HG02840 (cell line): ENCODE results near the gene NACC2.

ENCODE experiments used
- ATAC-seq: cut with Tn5 transposase; IDR thresholded peaks from one replicate; pipeline ENCODE4 v1.9.1; 2021; ENCODE audit warnings: mild to moderate bottlenecking, moderate library complexity, moderate number of reproducible peaks; ENCODE audit not compliant: unreplicated experiment, low FRiP score

Gene NACC2

DNA sequence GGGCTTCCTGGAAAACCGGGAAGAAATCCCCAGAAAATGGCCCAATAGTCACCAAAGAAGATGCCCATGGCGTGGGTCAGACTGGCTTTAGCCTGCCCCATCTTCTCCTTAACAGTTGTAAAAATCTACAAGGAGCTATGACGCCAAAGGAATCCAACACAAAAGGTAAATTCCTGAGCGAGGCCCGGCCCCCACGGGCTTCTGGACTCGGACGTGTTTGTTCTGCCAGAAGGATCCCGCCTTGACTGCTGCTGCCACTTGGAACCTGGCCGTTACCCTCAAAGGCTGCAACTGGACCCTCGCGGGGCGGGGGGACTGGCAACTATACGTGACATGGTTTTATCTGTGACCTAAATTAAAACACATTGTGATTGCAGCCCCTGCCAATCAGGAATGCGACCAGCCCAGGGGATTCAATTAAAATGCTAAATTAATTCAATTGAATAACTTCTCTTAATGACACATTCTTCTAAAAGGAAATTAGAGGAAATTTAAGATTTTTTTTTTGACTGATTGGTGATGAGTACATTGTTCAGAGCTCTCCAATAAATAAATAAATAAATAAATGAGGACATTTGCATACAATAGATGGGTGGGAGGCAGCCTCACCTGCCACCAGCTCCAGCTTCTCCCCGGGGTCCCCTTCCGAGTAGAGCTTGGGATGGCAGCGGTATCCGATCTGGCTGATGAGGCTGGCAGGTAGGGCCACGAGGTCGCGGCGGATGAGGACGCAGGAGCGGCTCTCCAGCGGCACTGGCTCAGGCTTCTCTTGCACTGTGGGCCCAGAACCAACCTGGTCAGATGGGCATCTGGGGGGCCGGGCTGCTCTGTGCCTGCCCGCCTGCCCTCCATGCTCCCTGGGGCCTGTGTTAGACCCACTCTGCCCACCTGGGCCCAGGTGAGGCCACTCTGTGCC lies 79.2 kb downstream of the NACC2 start:
- ATAC-seq: no peak

DNA sequence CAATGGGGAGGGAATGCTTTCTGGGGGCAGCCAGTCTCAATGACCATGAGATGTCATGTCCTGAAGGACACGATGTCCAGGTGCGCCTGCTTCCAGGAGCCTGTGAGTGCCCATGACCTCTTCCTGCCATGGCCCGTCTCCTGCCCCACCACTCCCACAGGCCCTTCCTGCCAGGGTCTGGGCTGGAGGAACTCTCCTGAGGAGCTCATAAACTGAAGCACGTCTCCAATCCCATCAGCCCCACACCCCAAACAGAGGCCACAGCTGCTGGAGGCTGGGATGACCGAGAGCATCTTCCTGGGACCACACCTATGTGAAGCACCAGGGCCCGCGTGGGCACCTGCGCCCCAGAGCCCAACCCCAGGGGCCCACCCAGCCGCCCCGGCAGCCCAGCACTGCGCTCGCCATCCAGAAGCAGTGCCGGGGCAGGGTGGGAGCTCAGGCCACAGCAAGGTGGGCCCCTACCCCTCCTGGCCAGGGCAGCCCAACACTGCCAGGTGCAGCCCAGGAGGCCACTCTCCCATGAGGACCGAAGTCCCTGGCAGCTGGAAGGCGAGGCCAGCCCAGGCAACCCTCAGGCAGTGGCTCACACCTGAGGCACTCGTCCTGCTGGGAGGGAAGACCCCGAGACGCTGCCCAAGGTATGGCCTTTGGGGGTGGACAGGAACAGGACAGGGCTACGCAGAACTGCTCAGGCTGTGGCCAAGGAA lies 80.0 kb downstream of the NACC2 start:
- no peak for ATAC-seq

DNA sequence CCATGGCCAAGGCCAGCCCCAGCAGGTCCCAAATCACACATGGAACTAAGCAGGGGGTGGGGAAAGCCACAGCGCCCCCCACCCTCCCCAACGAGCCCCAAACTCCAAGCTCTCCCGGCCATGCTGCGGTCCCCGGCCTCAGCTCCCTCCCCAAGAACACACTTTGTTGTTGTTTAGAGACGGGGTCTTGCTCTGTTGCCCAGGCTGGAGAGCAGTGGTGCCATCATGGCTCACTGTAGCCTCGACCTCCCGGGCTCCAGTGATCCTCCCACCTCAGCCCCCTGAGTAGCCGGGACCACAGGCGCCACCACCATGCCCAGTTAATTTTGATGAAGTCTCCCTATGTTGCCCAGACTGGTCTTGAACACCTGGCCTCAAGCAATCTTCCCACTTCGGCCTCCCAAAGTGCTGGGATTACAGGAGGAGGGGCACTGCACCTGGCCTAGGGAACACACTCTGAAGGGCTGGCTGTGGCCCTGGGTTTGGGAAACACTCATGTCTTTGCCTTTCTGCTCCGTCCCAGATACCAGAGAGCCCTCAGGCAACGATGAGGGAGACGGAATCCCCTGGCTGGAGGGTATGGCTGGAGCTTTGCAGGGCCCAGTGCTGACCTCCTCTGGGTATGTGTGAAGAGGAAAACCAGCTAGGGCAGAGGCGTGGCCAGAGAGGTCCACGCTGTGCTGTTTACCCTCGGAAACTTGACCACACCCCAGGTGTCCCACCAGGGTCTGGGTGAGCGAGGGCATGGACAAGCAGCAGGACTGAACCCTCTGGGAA lies 80.8 kb downstream of the NACC2 start:
- ATAC-seq: no peak

DNA sequence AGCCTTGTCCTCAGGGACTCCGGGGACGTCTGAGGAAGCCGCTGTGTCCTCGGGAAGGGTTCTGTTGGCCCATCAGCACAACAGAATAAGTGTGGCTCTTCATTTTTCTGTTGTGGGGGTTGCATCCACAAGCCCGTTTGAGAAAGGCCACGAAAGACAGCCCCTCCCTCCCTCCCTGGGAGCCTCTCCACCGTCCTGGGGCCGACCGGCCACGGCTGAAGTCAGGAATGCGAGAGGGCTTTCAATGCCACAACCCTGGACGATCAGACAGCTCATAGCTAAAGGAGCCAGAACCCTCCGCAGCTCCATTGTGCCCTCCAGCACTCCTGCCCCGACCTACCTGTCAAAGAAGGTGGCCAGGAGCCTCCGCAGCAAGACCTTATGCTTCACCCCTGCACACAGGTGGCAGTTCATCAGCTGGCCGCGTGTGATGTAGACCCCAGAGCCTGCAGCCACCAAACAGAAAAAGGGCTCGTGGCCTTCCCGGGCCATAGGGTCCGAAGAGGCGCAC lies 81.5 kb downstream of the NACC2 start:
- no peak for ATAC-seq

DNA sequence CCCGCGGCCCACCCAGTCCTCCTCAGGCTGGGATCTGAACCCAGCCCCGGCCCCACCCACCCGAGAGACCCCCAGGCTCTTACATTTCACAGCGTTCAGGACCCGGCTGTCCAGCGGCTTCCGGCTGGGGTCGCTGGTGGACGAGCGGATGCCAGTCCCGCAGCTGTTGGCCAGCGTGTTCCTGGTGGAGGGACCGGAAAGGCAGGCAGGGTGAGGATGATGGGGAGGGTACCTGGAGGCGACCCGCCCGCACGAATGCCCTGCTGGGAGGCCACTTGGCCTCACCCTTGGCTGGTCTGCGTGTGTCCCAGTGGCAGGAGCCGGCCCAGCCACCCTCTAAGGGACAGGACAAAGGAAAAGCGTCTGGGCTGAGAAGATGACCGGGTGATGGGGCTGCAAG lies 82.0 kb downstream of the NACC2 start:
- no peak for ATAC-seq

DNA sequence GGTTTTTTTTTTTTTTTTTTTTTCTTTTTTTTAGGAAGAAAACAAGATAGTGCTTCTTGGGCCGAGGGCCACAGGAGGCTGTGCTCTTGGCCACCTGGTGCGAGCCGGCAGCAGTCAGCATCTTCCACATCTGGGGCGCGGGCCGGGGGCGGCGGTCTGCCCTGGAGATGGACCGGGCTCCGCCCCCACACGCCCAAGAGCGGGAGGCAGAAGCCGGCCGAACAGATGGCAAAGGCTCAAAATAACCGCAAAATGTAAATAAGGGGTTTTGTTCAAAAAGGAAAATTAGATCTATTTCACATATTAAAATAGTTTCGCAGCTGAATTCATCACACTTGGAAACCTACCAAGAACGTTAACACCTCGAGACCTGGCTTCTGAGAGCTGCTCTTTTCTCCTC lies 82.4 kb downstream of the NACC2 start:
- ATAC-seq: no peak

DNA sequence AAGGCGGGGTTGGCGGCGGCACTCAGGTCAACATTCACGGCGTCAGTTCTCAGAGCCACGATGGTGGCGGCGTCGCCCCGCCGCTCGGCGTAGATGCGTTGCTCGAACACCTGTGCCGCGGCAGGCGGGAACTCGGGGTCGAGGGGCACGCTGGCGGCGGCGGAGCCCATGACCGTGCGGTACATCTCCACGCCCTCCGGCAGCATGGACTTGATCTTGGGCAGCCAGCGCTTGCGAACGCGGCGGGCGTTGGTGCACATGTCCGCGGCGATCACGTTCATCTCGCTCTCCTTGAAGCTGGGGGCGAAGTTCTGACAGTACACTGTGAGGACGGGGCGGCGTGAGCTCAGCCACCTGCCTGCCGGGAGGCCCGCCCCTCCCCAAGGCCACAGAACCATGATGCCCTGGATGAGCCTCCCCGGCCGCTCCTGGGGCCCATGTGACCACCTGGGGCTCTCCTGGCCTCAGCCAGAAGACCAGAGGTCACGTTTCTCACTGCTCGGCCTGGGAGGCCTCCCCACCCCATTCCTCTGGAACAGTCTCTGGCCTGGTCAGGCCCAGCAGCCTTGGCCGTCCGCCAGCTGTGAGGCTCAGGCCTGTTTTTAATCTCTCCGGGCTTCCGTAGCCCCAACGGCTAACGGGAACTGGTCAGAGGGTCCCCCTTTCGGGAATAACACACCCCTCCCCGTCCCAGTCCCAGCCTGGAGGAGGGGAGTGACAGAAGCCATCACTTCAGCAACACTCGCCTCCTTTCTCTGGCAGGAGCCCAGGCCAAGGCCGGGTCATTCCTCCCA lies 83.2 kb downstream of the NACC2 start:
- ATAC-seq: no peak

DNA sequence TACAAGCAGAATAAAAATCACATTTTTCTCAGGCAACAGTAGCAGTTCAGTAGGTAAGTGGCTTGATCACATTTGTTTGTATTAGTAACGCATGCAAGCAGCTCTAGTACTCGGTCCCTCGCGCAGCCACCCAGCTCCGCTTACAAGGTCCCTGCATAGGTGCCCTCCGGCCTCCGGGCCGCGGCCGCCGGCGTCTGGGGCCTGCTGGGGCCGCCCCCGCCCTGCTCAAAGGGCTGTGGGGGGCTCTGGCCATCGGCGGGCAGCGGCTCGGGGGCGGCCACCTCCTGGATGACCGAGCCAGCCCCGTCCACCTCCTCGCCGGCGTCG lies 83.8 kb downstream of the NACC2 start:
- no peak for ATAC-seq

DNA sequence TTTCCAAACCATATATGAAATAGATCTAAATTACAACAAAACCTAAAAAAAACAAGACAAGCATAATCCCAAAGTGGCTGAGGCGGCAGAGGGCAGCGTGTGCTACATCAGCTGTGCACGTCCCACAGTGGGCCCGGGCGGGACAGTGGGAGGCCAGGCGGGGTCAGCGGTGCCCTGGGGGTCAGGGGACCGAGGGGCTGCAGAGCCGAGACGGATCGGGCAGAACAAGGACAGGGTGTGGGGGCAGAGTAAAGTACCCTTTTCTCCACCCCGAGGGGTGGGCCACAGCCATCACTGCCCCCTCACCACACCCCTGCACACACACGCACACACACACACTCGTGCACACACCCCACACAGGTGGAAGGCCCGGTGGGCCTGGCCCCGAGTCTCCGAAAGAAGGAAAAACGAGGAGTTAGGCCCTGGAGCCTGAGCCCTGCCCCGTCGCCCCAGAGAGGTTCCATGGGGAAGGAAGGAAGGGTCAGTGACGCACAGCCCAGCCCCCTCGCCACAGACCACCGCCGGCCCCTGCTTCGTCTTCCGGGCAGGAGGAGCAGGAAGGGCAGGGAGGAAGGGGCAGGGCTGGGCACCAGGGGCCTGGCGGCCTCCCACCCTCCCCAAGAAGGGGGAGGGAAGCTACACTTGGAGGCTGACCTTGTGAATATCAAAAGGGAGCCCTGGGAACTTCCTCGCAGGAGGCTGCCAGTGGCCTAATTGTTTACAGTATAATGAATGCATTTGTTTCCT lies 84.3 kb downstream of the NACC2 start:
- ATAC-seq: no peak

DNA sequence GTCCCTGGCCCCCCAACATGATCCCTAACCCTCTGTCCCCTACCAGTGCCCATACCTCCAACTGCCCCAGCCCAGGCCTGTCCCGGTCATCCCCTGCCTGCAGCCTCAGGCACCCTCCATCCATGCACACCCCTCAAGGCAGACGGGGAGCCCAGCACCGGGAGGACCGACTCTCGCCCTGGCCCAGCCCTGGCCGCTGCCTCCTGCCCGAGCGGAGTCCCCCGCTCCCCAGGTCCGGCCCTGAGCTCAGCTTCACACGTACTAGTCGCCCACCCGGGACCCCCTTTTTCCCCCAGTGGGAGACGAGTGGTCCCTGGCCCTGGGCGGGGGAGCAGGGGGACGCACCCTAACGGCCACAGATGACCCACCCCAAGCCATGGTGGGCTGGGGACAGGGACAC lies 84.9 kb downstream of the NACC2 start:
- ATAC-seq: no peak

DNA sequence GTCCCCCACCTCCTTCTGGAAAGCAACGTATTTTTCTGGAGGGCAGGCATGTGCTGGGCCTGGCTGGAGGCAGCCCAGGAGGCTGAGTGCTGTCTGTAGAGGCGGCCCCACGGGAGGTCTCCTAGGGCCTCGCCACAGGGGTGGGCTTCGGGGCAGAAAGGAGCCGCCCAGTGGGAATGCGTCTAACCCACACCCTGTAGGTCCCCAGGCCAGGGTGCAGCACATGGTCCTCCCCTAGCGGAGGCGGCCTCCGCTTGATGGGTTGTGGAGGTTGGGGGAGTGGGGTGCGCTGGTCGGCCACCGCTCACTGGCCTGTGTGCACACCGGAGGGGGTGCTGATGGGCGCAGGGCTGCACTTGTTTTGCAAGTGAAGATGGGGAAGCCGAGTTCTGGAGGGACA lies 85.6 kb downstream of the NACC2 start:
- ATAC-seq: no peak

DNA sequence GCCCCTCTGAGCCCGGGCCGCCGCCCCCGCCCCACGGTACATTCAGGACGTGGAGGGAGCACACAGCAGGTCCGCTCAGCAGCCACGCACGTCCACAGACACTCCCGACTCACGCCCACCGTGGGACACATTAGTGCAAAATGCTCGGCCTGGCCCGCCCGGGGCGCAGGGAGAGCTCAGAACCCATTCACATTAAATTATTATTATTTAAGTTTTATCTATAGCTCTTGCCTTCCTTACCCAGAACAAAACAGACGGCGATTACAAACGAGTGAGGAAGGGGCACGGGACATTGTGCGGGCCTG lies 86.4 kb downstream of the NACC2 start:
- no peak for ATAC-seq

DNA sequence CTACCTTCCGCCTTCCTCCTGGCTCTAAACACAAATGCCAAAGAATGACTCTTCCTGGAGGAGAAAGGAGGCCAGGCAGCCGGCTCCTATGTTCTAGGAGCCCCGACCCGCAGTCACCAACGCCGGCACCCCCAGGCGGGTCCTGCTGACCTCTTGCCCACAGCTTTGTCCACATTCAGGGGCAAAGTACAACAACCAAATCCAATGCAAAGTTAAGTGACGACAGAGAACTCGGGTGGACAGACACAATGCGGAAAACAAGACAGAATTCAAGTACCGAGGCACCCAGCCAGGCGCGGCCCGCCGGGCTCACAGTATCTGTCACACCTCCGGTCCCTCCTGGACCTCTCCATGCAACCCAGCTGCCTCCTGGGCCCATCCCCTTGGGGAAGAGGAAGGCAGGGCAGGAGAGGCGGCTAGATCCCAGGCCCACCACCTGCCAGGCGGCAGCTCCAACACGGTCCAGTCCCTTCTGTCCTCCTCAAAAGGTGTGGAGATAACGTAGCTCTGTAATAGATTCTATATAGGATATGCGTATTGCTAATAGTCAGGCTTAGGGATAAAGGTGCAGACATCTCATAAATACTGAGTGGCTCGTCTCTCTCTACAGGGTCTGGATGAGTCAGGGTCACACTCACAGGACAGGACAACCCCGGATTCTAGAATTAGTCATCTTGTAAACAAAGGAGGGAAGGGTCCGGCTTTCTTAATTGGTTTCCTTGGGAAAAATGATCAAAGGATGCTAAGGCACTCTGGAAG lies 87.0 kb downstream of the NACC2 start:
- ATAC-seq: no peak

DNA sequence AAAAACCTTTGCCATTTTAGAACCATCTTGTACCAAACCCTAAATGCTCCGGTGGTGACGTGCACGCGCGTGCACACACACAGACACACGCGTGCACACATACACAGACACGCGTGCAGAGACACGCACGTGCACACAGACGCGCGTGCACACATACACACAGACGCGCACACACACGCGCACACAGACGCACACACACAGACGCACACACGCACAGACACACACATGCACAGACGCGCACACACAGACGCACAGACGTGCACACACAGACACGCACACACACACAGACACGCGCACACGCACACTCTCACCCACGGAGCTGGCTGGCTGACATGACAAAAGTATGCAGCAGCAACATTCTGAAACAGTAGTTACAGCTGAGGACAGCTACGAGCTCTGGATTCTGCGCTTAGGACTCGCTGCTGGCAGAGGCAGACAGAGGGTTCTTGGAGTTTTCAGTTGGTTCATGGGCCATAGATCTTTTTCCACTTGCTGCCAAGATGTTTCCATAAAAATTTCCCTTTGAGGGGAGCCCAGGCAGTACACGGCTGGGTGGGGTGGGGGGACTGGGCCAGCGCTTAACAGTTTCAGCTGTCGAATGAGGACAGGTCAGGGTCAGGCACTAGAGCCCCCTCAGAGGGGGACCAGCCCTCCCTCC lies 87.7 kb downstream of the NACC2 start:
- no peak for ATAC-seq

DNA sequence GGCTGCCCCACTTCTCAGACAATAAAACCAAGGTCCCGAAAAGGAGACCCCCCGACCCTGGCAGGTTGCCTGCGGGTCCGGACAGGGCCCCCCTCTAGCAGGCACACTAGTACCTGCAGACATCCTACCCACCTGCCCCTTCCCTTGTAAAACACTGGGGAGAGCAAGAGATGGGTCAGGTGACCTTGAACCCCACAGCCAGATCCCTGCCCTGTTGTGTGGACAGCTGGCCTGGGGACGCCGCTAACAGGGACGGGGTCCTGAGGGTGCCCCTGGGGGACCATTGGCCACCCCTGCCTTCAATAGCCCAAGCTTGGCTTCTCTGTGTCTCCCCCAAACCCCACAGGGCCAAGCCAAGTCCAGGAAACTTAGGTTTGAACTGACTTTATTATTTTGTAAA lies 88.9 kb downstream of the NACC2 start:
- no peak for ATAC-seq

DNA sequence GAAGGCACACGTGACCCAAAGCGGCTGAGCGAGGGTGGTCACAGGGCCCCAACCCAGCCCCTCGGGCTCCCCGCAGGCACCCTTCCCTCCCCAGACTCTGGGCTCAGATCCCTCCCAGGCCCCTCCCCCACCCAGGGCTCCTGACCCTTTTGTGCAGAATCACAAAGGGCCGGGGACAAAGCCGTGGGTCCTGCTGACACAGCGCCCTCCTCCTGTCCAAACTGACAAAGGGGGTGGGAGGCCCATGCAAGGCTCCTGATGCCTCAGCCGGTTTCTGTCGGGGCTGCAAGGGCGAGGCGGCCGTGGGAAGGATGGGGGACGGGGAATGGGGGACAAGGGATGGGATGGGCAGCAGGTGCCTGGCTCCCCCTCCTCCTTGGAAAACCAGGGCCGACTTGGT lies 90.4 kb downstream of the NACC2 start:
- no peak for ATAC-seq

DNA sequence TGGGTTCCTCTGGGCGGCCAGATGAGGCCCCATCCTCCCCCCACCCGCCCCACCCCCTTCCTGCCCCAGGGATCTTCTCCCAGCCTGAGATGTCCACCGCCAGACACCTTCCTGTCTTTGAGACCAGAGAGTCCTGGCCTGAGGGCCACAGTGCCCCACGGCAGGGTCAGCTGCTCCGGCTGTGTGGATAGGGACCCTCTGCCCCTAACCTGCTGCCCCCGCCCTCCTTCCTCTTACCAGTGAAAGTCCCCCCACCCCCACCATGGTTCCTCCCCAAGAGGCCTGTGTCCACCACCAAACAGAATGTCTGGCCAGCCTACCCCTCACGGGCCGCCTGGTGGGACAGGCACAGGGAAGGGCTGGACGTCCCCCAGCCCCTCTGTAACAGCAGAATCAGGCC lies 90.9 kb downstream of the NACC2 start:
- ATAC-seq: no peak

DNA sequence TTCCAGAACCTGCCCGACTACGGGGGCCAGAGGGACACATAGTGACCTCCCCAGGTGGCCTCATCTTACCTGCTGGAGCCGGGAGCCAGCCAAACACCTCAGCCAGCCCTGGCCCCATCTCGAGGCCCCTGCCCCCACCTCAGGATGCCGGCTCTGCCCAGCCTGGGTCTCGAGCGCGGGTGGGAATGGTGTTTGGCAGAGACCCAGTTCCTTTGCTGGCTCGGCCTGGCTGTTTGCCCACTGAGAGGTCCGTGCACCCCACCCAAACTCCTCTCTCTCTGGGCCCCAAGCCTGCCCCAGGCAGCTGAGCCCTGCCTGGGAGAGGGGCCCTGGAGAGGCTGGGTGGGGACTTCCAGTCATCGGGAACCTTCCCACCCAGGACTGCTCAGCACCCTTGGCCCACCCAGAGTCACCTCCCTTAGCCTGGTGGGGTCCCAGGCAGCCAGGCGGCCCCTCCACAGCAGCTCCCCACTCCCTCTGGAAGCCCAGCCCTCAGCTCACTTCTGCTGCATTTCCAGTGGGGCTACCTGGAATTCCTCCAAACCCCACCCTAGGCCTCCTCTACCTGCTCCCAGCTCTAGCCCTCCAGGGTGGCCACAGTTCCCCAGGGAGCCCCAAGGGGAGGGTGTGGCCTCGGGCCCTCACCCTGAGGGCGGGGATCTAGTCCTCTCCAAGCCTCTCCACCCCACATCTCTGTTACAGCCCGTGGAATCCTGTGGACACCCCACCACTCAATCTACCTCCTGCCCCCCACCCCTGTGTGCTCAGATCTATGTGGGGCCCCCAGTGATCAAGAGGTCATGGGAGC lies 91.5 kb downstream of the NACC2 start:
- no peak for ATAC-seq
